Ovary (tissue), 9 donors: ENCODE results near the gene POU4F1. TPM values are rescaled to one million over a fixed set of nuclear protein-coding genes. Genes with fewer than 3 reads are reported as not detected.

Experiments used
- DNase-seq, 5 donors: peaks; one replicate each; pipeline ENCODE4 v3.0.0-alpha.2; 2019 to 2020
- H3K27ac ChIP-seq, 2 donors: fragments of 200-600 bp; one replicate each; pipeline versions ENCODE4 v1.5.1 to v1.8.0; 2019 to 2022
- H3K27me3 ChIP-seq: fragments of 200-600 bp; one replicate; pipeline ENCODE4 v1.8.0; 2022
- H3K36me3 ChIP-seq: fragments of 200-600 bp; sonication (generic); one replicate; pipeline ENCODE4 v1.5.1; 2019
- H3K4me1 ChIP-seq: one replicate; pipeline ENCODE4 v1.8.1; 2013; ENCODE audit warnings: mild to moderate bottlenecking, moderate library complexity; ENCODE audit not compliant: insufficient read depth
- H3K4me3 ChIP-seq: fragments of 200-600 bp; sonication (generic); one replicate; pipeline ENCODE4 v1.5.1; 2017
- H3K9me3 ChIP-seq, 2 donors: fragments of 200-600 bp in 1 of 2; sonication (generic) in 1 of 2; one replicate each; pipeline versions ENCODE4 v1.5.1 to v1.8.1; 2013 to 2019; ENCODE audit warnings: mild to moderate bottlenecking in 1 of 2, moderate library complexity in 1 of 2
- CTCF ChIP-seq, 3 donors: fragments of 450-650 bp in 2 of 3; fragments of 200-600 bp in 1 of 3; IDR thresholded peaks; one replicate each; pipeline versions ENCODE4 v1.5.1 to v1.8.0; 2016 to 2022; ENCODE audit warnings: antibody characterized with exemption in 3 of 3, mild to moderate bottlenecking in 1 of 3
- EP300 ChIP-seq: sonication (generic); formaldehyde crosslinking; IDR thresholded peaks from one replicate; pipeline ENCODE4 v1.6.1; 2017; ENCODE audit warnings: antibody characterized with exemption
- POLR2A ChIP-seq: fragments of 450-650 bp; IDR thresholded peaks from one replicate; pipeline ENCODE4 v1.6.1; 2017; ENCODE audit warnings: antibody characterized with exemption, mild to moderate bottlenecking, moderate library complexity
- WGBS, 3 donors: extraction: QIAGEN DNeasy Blood & Tissue Kit in 1 of 3; methylation state at CpG; one replicate each; pipeline versions ENCODE4 v1.1.5 to v1.1.7; 2013 to 2017; 5-methylcytosine and 5-hydroxymethylcytosine counted together
- intact Hi-C, 4 donors: fragments of 100-400 bp; cut with DNase I; formaldehyde crosslinking; loops; one replicate each; pipeline versions ENCODE4 v1.11.0 to v1.15.1; 2022 to 2023
- polyA plus RNA-seq, 2 donors: library from polyadenylated mRNA; stranded (reverse); fragments of 200-250 nt in 1 of 2; fragments of 350-450 nt in 1 of 2; fragmentation: Illumina TruSeq in 1 of 2; extraction: RNeasy Lipid Tissue Mini Kit (QIAGEN cat#74804) in 1 of 2; gene quantifications; one replicate each; pipeline ENCODE4 v1.2.3, GENCODE V29; 2013 to 2014
- total RNA-seq, 7 donors: library from RNA; depleted of rRNA in 2 of 7; stranded (reverse); fragments of >200 nt in 2 of 7; fragmentation: NEBNext Ultra II Directional in 3 of 7; extraction: Animal tissue kit (Norgen Biotek cat#: 25700) in 3 of 7; gene quantifications; one replicate each; pipeline versions ENCODE4 v1.1.0 to v1.2.4, GENCODE V29; 2016 to 2023
- donor health status: DM: no; HTN: no; CAD: no; lungs with moderate emphysema.
- donor health status: DM: no; HTN: no; CAD: no.
- donor health status: Bipolar disorder and iron deficiency.
- donor health status: DM: yes; HTN: yes; CAD: no.
- donor health status: DM: no; HTN: no; CAD: no.
- donor health status: DM: yes; HTN: yes; CAD: no.

The POU4F1 gene
- total and polyA plus RNA-seq, 9 donors, result 0.02 TPM; not detected in 8

GRCh38 chr13:78599645-78600279 lies 3.6 kb downstream of the POU4F1 start:
- WGBS, 3 donors, result 18 to 27% (median 22%) methylated on average over 6 of the region's 6 CpGs
- H3K4me3 ChIP-seq, result no peak overlapping the region
- H3K9me3 ChIP-seq, result peaks cover 0 to 10% of the 10 kb centered on the region in 2 donors
- no peaks in the 10 kb centered on the region for H3K27me3 ChIP-seq
- peaks cover 16% of the 10 kb centered on the region for H3K4me1 ChIP-seq
- TF ChIP-seq POLR2A (no peak), EP300 (no peak), CTCF (IDR thresholded peaks at IDR 0.05) (no peak)
- H3K27ac ChIP-seq, result no peak overlapping the region
- intact Hi-C loops, result no loop called here
- no peak for DNase-seq
- no peaks in the 10 kb centered on the region for H3K36me3 ChIP-seq

GRCh38 chr13:78598966-78599644 lies 4.2 kb downstream of the POU4F1 start:
- H3K4me3 ChIP-seq, result no peak overlapping the region
- H3K4me1 ChIP-seq, result peaks cover 16% of the 10 kb centered on the region
- no peak for DNase-seq
- no peak for TF ChIP-seq CTCF (IDR thresholded peaks at IDR 0.05)
- TF ChIP-seq EP300, result no peak
- no peak for TF ChIP-seq POLR2A
- no peaks in the 10 kb centered on the region for H3K36me3 ChIP-seq
- intact Hi-C loops, result no loop called here
- peaks cover 0 to 10% of the 10 kb centered on the region in 2 donors for H3K9me3 ChIP-seq
- no peak overlapping the region for H3K27ac ChIP-seq
- WGBS, 3 donors, result 22 to 37% (median 34%) methylated on average over 5 of the region's 5 CpGs
- no peaks in the 10 kb centered on the region for H3K27me3 ChIP-seq

- no peak for TF ChIP-seq EP300
- Histone ChIP-seq H3K4me1 (peaks cover 12% of the 10 kb centered on the region), H3K4me3 (no peak overlapping the region), H3K36me3 (no peaks in the 10 kb centered on the region), H3K9me3 (peaks cover 0 to 10% of the 10 kb centered on the region in 2 donors), H3K27me3 (no peaks in the 10 kb centered on the region), H3K27ac (no peak overlapping the region)
- WGBS, 3 donors, result 20 to 27% (median 25%) methylated on average over 3 of the region's 3 CpGs
- intact Hi-C loops, result no loop called here
- DNase-seq, result no peak
These were observed 5.1 kb downstream of the POU4F1 start for GRCh38 chr13:78598116-78598781.

GRCh38 chr13:78597602-78597932 lies 5.8 kb downstream of the POU4F1 start:
- H3K9me3 ChIP-seq, result peaks cover 0 to 10% of the 10 kb centered on the region in 2 donors
- WGBS, 3 donors, result 16 to 26% (median 24%) methylated on average over 7 of the region's 7 CpGs
- TF ChIP-seq EP300 (no peak), CTCF (IDR thresholded peaks at IDR 0.05) (no peak), POLR2A (no peak)
- DNase-seq, result no peak
- peaks cover 8% of the 10 kb centered on the region for H3K4me1 ChIP-seq
- H3K27ac ChIP-seq, result no peak overlapping the region
- intact Hi-C loops, result no loop called here
- H3K27me3 ChIP-seq, result no peaks in the 10 kb centered on the region
- H3K36me3 ChIP-seq, result no peaks in the 10 kb centered on the region
- no peak overlapping the region for H3K4me3 ChIP-seq
